Chondrocyte (in vitro differentiated cells): ENCODE measurements around the gene TBC1D14. TPM values are rescaled to one million over a fixed set of nuclear protein-coding genes. Genes with fewer than 3 reads are reported as not detected.

Experiments
- DNase-seq: peaks from one replicate; pipeline ENCODE4 v3.0.0; 2021; ENCODE audit warnings: mixed read lengths, low spot score
- H3K27ac Mint-ChIP-seq: one replicate; pipeline ENCODE4 v1.8.0; 2021; ENCODE audit warnings: mild to moderate bottlenecking, moderate library complexity, mixed read lengths; ENCODE audit not compliant: unreplicated experiment
- H3K27me3 Mint-ChIP-seq: 2 replicates; pipeline ENCODE4 v1.8.0; 2021; ENCODE audit warnings: low read depth, mixed read lengths
- H3K36me3 Mint-ChIP-seq: 2 replicates; pipeline ENCODE4 v1.8.0; 2021; ENCODE audit warnings: low read depth, mixed read lengths
- H3K4me1 Mint-ChIP-seq: 2 replicates; pipeline ENCODE4 v1.8.0; 2021; ENCODE audit warnings: low read depth, mild to moderate bottlenecking, mixed read lengths
- H3K4me3 Mint-ChIP-seq: one replicate; pipeline ENCODE4 v1.8.0; 2021; ENCODE audit warnings: mild to moderate bottlenecking, moderate library complexity, mixed read lengths; ENCODE audit not compliant: unreplicated experiment
- H3K9me3 Mint-ChIP-seq: 2 replicates; pipeline ENCODE4 v1.8.0; 2021; ENCODE audit warnings: low read depth, mixed read lengths
- total RNA-seq: library from RNA; stranded (reverse); gene quantifications from 3 replicates; pipeline ENCODE4 v1.2.1, GENCODE V29; 2021
- TF ChIP-seq, protein P1 (sequence below): fragments of 200-600 bp; sonication (generic); IDR thresholded peaks from 2 replicates; pipeline ENCODE4 v1.5.0; 2021; ENCODE audit warnings: antibody characterized with exemption, mild to moderate bottlenecking, moderate library complexity

The TBC1D14 gene
- total RNA-seq, 1 donor from 2014 or later = 25.2 TPM

DNA sequence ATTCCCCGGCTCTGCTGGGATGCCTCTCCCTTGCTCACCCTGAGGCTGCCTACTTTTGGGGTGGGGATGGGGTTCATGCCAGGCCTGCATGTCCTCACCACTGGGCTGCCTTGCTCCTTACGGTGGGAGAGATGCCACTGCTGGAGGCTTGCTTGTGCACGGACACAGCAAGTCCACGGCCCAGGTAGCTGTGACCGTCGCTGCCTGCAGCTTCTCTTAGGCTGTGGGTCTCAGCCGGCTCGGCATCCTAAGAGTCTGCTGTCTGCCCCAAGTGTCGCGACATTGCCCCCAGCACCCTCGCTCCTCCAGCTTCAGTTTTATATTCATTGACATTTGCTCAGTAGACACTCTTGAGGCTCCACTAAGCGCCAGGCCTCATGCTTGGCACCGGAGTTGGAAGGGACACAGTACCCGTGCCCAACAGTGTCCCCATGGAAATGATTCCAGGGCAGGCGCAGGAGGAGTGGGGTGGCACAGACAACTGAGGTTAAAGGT lies 58.3 kb downstream of the TBC1D14 start:
- H3K9me3 Mint-ChIP-seq = no peaks in the 10 kb centered on the region
- TF ChIP-seq, protein P1, sequence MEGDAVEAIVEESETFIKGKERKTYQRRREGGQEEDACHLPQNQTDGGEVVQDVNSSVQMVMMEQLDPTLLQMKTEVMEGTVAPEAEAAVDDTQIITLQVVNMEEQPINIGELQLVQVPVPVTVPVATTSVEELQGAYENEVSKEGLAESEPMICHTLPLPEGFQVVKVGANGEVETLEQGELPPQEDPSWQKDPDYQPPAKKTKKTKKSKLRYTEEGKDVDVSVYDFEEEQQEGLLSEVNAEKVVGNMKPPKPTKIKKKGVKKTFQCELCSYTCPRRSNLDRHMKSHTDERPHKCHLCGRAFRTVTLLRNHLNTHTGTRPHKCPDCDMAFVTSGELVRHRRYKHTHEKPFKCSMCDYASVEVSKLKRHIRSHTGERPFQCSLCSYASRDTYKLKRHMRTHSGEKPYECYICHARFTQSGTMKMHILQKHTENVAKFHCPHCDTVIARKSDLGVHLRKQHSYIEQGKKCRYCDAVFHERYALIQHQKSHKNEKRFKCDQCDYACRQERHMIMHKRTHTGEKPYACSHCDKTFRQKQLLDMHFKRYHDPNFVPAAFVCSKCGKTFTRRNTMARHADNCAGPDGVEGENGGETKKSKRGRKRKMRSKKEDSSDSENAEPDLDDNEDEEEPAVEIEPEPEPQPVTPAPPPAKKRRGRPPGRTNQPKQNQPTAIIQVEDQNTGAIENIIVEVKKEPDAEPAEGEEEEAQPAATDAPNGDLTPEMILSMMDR = no peak
- peaks cover 3% of the 10 kb centered on the region for H3K4me1 Mint-ChIP-seq
- peaks cover 5% of the 10 kb centered on the region for H3K36me3 Mint-ChIP-seq
- DNase-seq = no peak
- no peak overlapping the region for H3K4me3 Mint-ChIP-seq
- no peak overlapping the region for H3K27ac Mint-ChIP-seq
- no peaks in the 10 kb centered on the region for H3K27me3 Mint-ChIP-seq

DNA sequence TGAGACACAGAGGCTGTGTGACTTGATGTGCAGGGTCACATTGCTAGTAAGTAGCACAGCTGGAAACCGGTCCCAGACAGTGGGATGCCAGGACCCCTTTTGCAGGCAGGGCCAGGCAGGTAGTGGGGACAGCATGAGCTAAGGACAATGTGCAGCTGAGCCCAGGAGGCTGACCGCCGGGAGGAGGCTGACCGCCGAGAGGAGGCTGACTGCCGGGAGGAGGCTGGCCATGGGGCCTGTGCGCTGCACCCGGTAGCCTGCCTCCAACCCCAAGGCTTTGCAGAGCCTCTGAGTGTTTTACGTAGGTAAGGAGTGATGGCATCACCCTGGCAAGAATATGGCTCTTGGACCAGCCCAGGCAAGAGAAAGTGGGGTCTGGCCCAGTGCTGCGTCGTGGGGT lies 58.9 kb downstream of the TBC1D14 start:
- Mint-ChIP-seq H3K27ac (no peak overlapping the region), H3K4me1 (peaks cover 7% of the 10 kb centered on the region), H3K9me3 (no peaks in the 10 kb centered on the region), H3K36me3 (peaks cover 5% of the 10 kb centered on the region), H3K27me3 (no peaks in the 10 kb centered on the region), H3K4me3 (no peak overlapping the region)
- TF ChIP-seq, protein P1 = no peak
- no peak for DNase-seq

DNA sequence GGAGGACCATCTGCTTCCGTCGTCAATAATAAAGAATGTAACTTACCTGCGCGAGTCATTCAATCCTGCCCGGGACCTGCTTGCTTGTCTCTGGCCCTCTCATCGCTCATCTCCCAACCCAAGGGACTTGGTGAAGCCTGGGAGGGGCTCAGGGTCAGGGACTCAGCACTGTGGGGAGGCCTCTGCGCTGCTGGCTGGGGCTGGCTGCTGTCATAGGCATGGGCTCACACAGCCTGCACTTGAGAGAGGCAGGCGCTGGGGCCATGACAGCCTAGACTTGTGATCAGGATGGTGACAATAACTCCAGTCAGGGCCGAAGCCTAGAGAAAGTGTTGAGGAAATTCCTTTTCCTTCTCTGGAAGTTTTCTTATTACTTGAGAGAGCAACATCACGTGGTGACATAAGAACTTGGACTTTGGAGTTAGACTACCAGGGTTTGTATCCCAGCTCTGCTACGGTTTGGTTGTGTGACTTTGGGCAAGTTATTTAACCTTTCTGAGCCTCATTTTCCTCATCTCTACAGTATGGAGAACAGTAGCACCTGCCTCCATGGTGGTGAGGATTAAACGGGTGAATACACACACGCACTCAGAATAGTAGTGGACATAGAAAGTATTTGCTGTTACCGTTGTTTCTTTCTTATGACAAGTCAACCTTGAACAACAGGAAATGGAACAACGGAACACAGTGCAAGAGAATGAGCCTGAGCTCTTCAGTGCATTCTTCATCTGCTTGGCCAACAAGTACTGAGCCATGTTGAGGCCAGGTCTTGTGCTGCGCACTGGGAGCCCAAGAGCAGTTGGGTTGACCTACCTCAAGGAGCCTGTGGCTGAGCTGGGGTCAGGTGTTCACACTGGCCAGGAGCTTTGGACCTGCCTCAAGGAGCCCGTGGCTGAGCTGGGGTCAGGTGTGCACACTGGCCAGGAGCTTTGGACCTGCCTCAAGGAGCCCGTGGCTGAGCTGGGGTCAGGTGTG lies 60.5 kb downstream of the TBC1D14 start:
- no peaks in the 10 kb centered on the region for H3K9me3 Mint-ChIP-seq
- no peak overlapping the region for H3K27ac Mint-ChIP-seq
- no peak for DNase-seq
- no peak overlapping the region for H3K4me3 Mint-ChIP-seq
- peaks cover 5% of the 10 kb centered on the region for H3K36me3 Mint-ChIP-seq
- H3K27me3 Mint-ChIP-seq = no peaks in the 10 kb centered on the region
- peaks cover 13% of the 10 kb centered on the region for H3K4me1 Mint-ChIP-seq
- TF ChIP-seq, protein P1 = no peak

DNA sequence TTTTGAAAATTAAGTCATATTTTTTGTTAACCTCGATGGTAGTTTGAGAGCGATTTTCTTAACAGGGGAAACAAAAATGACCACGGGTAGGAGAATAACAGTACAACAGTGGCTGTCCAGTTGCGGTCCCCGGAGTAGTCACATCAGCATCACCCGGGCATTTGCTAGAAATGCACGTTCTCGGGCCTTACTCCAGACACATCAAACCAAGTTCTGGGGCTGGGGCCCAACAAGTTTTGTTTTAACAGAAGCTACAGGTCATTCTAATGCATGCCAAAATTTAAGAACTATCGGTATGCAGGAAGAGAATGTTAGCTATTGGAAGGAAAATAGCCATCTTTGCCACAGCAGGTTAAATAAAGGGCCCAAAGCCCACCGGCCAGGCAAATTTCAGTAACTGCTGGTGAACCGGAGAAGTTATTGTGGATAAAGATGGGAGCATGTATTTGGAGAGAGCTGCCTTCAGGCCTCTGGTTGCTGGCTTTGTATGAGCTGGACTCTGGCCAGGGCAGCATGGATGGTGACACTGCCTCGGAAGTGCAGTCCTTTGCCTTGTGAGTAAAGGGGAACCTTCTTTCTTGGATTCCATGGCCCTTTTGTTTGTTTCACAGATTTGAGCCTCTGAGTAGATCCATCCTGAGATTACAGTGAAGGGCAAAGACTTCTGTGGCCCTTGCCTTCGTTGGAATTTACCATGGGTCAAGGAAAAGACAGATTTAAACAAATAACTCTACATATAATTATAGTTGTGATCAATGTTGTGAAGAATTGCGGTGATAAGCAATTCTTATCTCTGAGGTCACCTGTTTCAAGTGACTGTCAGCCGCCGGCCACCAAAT lies 62.1 kb downstream of the TBC1D14 start:
- DNase-seq = no peak
- Mint-ChIP-seq H3K27me3 (no peaks in the 10 kb centered on the region), H3K9me3 (no peaks in the 10 kb centered on the region), H3K36me3 (peaks cover 5% of the 10 kb centered on the region), H3K4me3 (no peak overlapping the region), H3K27ac (no peak overlapping the region), H3K4me1 (peaks cover 13% of the 10 kb centered on the region)
- TF ChIP-seq, protein P1 = no peak

DNA sequence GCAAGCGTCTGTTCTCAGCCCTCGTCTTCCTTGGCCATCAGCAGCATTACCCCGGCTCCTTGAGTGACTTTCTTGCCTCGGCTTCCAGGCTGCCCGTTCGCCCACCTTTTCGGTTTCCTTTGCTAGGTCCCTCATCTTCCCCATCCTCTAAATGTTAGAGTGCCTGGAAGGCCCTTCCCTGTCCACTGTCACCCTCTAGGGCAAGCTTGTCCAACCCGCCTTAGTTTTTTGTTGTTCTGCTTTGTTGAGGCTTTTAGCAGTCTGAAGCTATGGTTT lies 62.7 kb downstream of the TBC1D14 start:
- DNase-seq = no peak
- Mint-ChIP-seq H3K9me3 (no peaks in the 10 kb centered on the region), H3K27ac (no peak overlapping the region), H3K4me1 (peaks cover 13% of the 10 kb centered on the region), H3K4me3 (no peak overlapping the region), H3K36me3 (peaks cover 3% of the 10 kb centered on the region), H3K27me3 (no peaks in the 10 kb centered on the region)
- TF ChIP-seq, protein P1 = no peak
